Pancreas (tissue), 10 donors: ENCODE data around the gene MUC22. TPM values are rescaled to one million over a fixed set of nuclear protein-coding genes. Genes with fewer than 3 reads are reported as not detected.

ENCODE experiments used
- ATAC-seq, 4 donors: fragments of 200-7000 bp; cut with Tn5 transposase; one replicate each; pipeline versions ENCODE4 v1.8.0 to v1.9.1; 2020; ENCODE audit warnings: mild to moderate bottlenecking in 4 of 4, moderate library complexity in 4 of 4
- DNase-seq, 6 donors: peaks; one replicate each; pipeline ENCODE4 v3.0.0-alpha.2; 2020
- FAIRE-seq: peaks from 2 replicates; lab custom pipeline; 2012; peaks lifted over from hg19 to GRCh38; lab: Jason Lieb, UNC
- H3K27ac ChIP-seq, 4 donors: fragments of 200-600 bp; sonication (generic); 1 replicate in 3 of 4; 2 replicates in 1 of 4; pipeline versions ENCODE4 v1.5.0 to v1.8.0; 2020
- H3K27me3 ChIP-seq, 4 donors: fragments of 200-600 bp; one replicate each; pipeline ENCODE4 v1.8.0; 2021
- H3K36me3 ChIP-seq, 3 donors: fragments of 200-600 bp; sonication (generic) in 1 of 3; one replicate each; pipeline versions ENCODE4 v1.5.0 to v1.8.0; 2020 to 2021
- H3K4me1 ChIP-seq, 3 donors: fragments of 200-600 bp; one replicate each; pipeline ENCODE4 v1.8.0; 2021
- H3K4me3 ChIP-seq, 4 donors: fragments of 200-600 bp; sonication (generic) in 2 of 4; one replicate each; pipeline versions ENCODE4 v1.5.0 to v1.8.0; 2020 to 2021
- H3K9me3 ChIP-seq, 4 donors: fragments of 200-600 bp; one replicate each; pipeline ENCODE4 v1.8.0; 2021
- CTCF ChIP-seq, 4 donors: fragments of 200-600 bp; sonication (generic) in 3 of 4; IDR thresholded peaks; one replicate each; pipeline versions ENCODE4 v1.5.0 to v1.8.0; 2021; ENCODE audit warnings: antibody characterized with exemption in 4 of 4
- WGBS, 2 donors: extraction: QIAGEN DNeasy Blood & Tissue Kit; methylation state at CpG; one replicate each; pipeline ENCODE4 v1.1.7; 2013; 5-methylcytosine and 5-hydroxymethylcytosine counted together
- intact Hi-C, 3 donors: fragments of 100-400 bp; cut with DNase I; formaldehyde crosslinking; loops; one replicate each; pipeline versions ENCODE4 v1.11.1 to v1.14.2; 2022
- polyA plus RNA-seq, 2 donors: library from polyadenylated mRNA; stranded (reverse); fragments of 200-250 nt; gene quantifications; one replicate each; pipeline ENCODE4 v1.2.3, GENCODE V29; 2013
- total RNA-seq, 6 donors: library from RNA; stranded (reverse); fragmentation: NEBNext Ultra II Directional in 4 of 6; extraction: Animal tissue kit (Norgen Biotek cat#: 25700) in 4 of 6; gene quantifications; one replicate each; pipeline versions ENCODE4 v1.2.1 to v1.2.4, GENCODE V29; 2021 to 2023
- donor health status: healthy with polysubstance abuse.
- donor health status: DM: no; HTN: no; CAD: no; lungs with moderate emphysema.
- donor health status: DM: no; HTN: no; CAD: no.
- donor health status: control.
- donor health status: control.
- donor health status: Bipolar disorder and iron deficiency.
- donor health status: DM: yes; HTN: yes; CAD: no.
- donor health status: DM: no; HTN: no; CAD: no.
- donor health status: DM: no; HTN: no; CAD: no.
- donor health status: DM: yes; HTN: yes; CAD: no.

Gene MUC22
- total and polyA plus RNA-seq, 8 donors: 0.02 TPM; not detected in 7

- WGBS, 2 donors: 35 to 39% methylated on average over 13 of the region's 13 CpGs
- ATAC-seq: peak; percentile 90 to 98 (median 96)
- Histone ChIP-seq H3K9me3 (no peaks in the 10 kb centered on the region), H3K27ac (no peak overlapping the region), H3K27me3 (no peaks in the 10 kb centered on the region), H3K4me3 (no peak overlapping the region), H3K4me1 (no peaks in the 10 kb centered on the region), H3K36me3 (no peaks in the 10 kb centered on the region)
- intact Hi-C loops: loop anchor here in 1 of 3 donors (10.0 kb wide), 1 partner anchor 134 kb away; the partner anchor contains the start of gene SFTA2
- peak; percentile 67 to 85 (median 78) for DNase-seq
- TF ChIP-seq CTCF (IDR thresholded peaks at IDR 0.05): peak; percentile 86 to 92 (median 89)
- no peak for FAIRE-seq
These were observed 58.5 kb downstream of the MUC22 start for GRCh38 chr6:31068669-31069340.

- TF ChIP-seq CTCF (IDR thresholded peaks at IDR 0.05): peak in 2 of 4 donors; percentile 20 to 28
- Histone ChIP-seq H3K4me1 (no peaks in the 10 kb centered on the region), H3K9me3 (no peaks in the 10 kb centered on the region), H3K36me3 (no peaks in the 10 kb centered on the region), H3K4me3 (no peak overlapping the region), H3K27ac (no peak overlapping the region), H3K27me3 (no peaks in the 10 kb centered on the region)
- no peak for FAIRE-seq
- WGBS, 2 donors: 25 to 38% methylated on average over 6 of the region's 6 CpGs
- ATAC-seq: peak; percentile 58 to 89 (median 86)
- peak in 3 of 6 donors; percentile 31 to 51 (median 33) for DNase-seq
- intact Hi-C loops: loop anchor here in 1 of 3 donors (10.0 kb wide), 1 partner anchor 156 kb away; the partner anchor contains the start of gene VARS2
These were observed 60.5 kb downstream of the MUC22 start for GRCh38 chr6:31070711-31071197.

- ATAC-seq: no peak
- no peak for DNase-seq
- intact Hi-C loops: loop anchor here in 1 of 3 donors (10.0 kb wide), 1 partner anchor 160 kb away; the partner anchor contains the start of gene VARS2
- H3K27ac ChIP-seq: no peak overlapping the region
- no peaks in the 10 kb centered on the region for H3K9me3 ChIP-seq
- no peak overlapping the region for H3K4me3 ChIP-seq
- H3K27me3 ChIP-seq: no peaks in the 10 kb centered on the region
- no peak for FAIRE-seq
- H3K36me3 ChIP-seq: no peaks in the 10 kb centered on the region
- 60 to 75% methylated on average over 4 of the region's 4 CpGs for WGBS, 2 donors
- TF ChIP-seq CTCF (IDR thresholded peaks at IDR 0.05): no peak
- H3K4me1 ChIP-seq: no peaks in the 10 kb centered on the region
These were observed 64.1 kb downstream of the MUC22 start for GRCh38 chr6:31074401-31074800.

GRCh38 chr6:31075528-31075927 lies 65.3 kb downstream of the MUC22 start:
- DNase-seq: no peak
- intact Hi-C loops: loop anchor here in 2 of 3 donors (5.0 to 10.0 kb wide), 2 partner anchors 161 to 243 kb away; partner anchors contain the start of gene VARS2 (in 1 of the 2)
- 79 to 91% methylated on average over 1 of the region's 1 CpG for WGBS, 2 donors
- TF ChIP-seq CTCF (IDR thresholded peaks at IDR 0.05): no peak
- Histone ChIP-seq H3K27me3 (no peaks in the 10 kb centered on the region), H3K4me3 (no peak overlapping the region), H3K36me3 (no peaks in the 10 kb centered on the region), H3K9me3 (no peaks in the 10 kb centered on the region), H3K27ac (no peak overlapping the region), H3K4me1 (no peaks in the 10 kb centered on the region)
- FAIRE-seq: no peak
- no peak for ATAC-seq
